Measurements from ENCODE around the gene ARHGAP33. TPM values are rescaled to one million over a fixed set of nuclear protein-coding genes. Genes with fewer than 3 reads are reported as not detected.

ARHGAP33 gene
- total and polyA plus RNA-seq, 10 of the 15 experiments (the other 5 are each of a cell fraction or from before 2014, with no cell fraction given): 0.05 to 22.9 (median 2.3) TPM; not detected in 1

DNA sequence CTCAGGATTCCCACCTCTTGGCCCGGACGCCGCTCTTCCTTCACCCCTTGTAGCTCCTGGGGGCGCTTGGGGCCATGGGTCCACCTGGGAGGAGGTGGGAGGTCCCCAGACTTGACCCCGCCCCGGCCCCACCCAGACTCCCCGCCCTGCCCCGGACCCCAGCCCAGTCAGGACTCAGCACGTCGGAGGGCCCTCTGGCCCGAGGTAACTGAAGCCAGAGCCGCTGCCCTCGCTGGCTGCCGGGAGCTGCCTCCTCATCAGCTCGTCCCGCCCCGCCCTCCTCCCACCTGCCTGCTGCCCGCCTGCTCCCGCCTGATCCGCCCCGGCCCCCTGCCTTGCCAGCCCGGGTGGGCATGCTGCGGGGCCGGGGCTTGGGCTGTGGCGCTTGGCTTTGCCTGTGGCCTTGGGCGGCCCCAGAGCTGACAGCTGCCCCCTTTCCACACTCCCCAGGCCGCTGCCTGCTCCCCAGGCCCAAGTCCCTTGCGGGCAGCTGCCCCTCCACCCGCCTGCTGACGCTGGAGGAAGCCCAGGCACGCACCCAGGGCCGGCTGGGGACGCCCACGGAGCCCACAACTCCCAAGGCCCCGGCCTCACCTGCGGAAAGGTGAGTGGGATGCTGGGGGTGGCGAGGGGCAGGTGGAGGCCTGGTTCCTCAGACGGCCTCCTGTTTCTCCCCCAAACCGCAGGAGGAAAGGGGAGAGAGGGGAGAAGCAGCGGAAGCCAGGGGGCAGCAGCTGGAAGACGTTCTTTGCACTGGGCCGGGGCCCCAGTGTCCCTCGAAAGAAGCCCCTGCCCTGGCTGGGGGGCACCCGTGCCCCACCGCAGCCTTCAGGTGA is 9.4 kb downstream of the ARHGAP33 start:
- TF ChIP-seq EGR1 (IDR thresholded peaks at IDR 0.05; ENCODE audit: borderline replicate concordance in 1 of 2, low read depth in 2 of 2, low read length in 2 of 2): no peak
- no peak for TF ChIP-seq CREM (IDR thresholded peaks at IDR 0.05; ENCODE audit: low read depth)
- TF ChIP-seq, protein P1, sequence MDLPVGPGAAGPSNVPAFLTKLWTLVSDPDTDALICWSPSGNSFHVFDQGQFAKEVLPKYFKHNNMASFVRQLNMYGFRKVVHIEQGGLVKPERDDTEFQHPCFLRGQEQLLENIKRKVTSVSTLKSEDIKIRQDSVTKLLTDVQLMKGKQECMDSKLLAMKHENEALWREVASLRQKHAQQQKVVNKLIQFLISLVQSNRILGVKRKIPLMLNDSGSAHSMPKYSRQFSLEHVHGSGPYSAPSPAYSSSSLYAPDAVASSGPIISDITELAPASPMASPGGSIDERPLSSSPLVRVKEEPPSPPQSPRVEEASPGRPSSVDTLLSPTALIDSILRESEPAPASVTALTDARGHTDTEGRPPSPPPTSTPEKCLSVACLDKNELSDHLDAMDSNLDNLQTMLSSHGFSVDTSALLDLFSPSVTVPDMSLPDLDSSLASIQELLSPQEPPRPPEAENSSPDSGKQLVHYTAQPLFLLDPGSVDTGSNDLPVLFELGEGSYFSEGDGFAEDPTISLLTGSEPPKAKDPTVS (IDR thresholded peaks at IDR 0.05; ENCODE audit: low read depth, low read length): no peak
- no peak for TF ChIP-seq ZNF384 (IDR thresholded peaks at IDR 0.05; ENCODE audit: borderline replicate concordance, low read depth, low read length)
- no peak overlapping the region for H3K27ac ChIP-seq (ENCODE audit: control insufficient read depth, insufficient read depth)
- H2AFZ ChIP-seq (ENCODE audit: control insufficient read depth, low read depth, low read length): no peak overlapping the region
- H4K20me1 ChIP-seq (ENCODE audit: control insufficient read depth, insufficient read depth): no peaks in the 10 kb centered on the region
- intact Hi-C loops (cut with micrococcal nuclease; ENCODE audit: unreplicated experiment): no loop called here
- CTCF ChIA-PET: interaction anchor here (0.6 kb wide), 1 partner anchor 90 kb away, joined by 3 read pairs; no protein-coding TSS in a partner anchor
- POLR2A ChIA-PET: no interaction called here
- no peaks in the 10 kb centered on the region for H3K9me3 ChIP-seq (replicated peaks; ENCODE audit: control insufficient read depth, insufficient read depth, low read length)
- no peak overlapping the region for H3K4me3 ChIP-seq
- SMC1A ChIA-PET (ENCODE audit: uncharacterized antibody, unreplicated experiment): no interaction called here
- no peak for FAIRE-seq
- no peak for ATAC-seq
- no peak overlapping the region for H3K4me2 ChIP-seq (ENCODE audit: control insufficient read depth, insufficient read depth)
- no peaks in the 10 kb centered on the region for H3K27me3 ChIP-seq (replicated peaks in 1 of 2; ENCODE audit: control insufficient read depth in 2 of 2, insufficient read depth in 2 of 2, low read length in 1 of 2)
- H3K4me1 ChIP-seq (ENCODE audit: control insufficient read depth, insufficient read depth, low read length): no peaks in the 10 kb centered on the region
- no TSS peak for BruUV-seq (replicated peaks)
- in situ Hi-C loops (cut with MboI): no loop called here
- WGBS (ENCODE audit: insufficient coverage, insufficient replicate concordance, low lambda C conversion rate, missing lambda C conversion rate): 64% methylated on average over 20 of the region's 45 CpGs
- RAD21 ChIA-PET (ENCODE audit: unreplicated experiment): interaction anchor here (0.6 kb wide), 1 partner anchor 100 kb away, joined by 3 read pairs; no protein-coding TSS in a partner anchor
- no peaks in the 10 kb centered on the region; a peak in 1 of 4 replicates for H3K36me3 ChIP-seq (ENCODE audit: control insufficient read depth in 2 of 2, insufficient read depth in 2 of 2, low read length in 1 of 2)
- DNase-seq (ENCODE audit: low read depth, low spot score): no peak
- H3K9ac ChIP-seq (ENCODE audit: control insufficient read depth, insufficient read depth, low read length): no peak overlapping the region
- H3K79me2 ChIP-seq (ENCODE audit: control insufficient read depth, insufficient read depth, low read length): no peaks in the 10 kb centered on the region

DNA sequence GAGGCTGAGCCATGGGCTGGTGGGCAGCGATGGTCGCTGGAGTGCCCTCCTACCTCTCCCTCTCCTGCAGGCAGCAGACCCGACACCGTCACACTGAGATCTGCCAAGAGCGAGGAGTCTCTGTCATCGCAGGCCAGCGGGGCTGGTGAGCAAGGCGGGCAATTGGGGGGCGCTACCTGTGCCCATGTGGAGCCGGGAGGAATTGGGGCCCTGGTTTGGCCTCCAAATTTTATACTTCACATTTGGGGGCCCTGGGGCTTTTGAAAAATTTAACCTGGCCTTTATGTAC is 9.9 kb downstream of the ARHGAP33 start:
- ChIA-PET SMC1A (ENCODE audit: uncharacterized antibody, unreplicated experiment) (no interaction called here), POLR2A (no interaction called here), CTCF (no interaction called here), RAD21 (ENCODE audit: unreplicated experiment) (no interaction called here)
- no peaks in the 10 kb centered on the region for H3K4me1 ChIP-seq (ENCODE audit: control insufficient read depth, insufficient read depth, low read length)
- H3K27ac ChIP-seq (ENCODE audit: control insufficient read depth, insufficient read depth): no peak overlapping the region
- H4K20me1 ChIP-seq (ENCODE audit: control insufficient read depth, insufficient read depth): no peaks in the 10 kb centered on the region
- FAIRE-seq: no peak
- H3K9ac ChIP-seq (ENCODE audit: control insufficient read depth, insufficient read depth, low read length): no peak overlapping the region
- no peak overlapping the region for H2AFZ ChIP-seq (ENCODE audit: control insufficient read depth, low read depth, low read length)
- in situ Hi-C loops (cut with MboI): no loop called here
- ATAC-seq: no peak
- H3K4me2 ChIP-seq (ENCODE audit: control insufficient read depth, insufficient read depth): no peak overlapping the region
- no peaks in the 10 kb centered on the region; a peak in 1 of 4 replicates for H3K36me3 ChIP-seq (ENCODE audit: control insufficient read depth in 2 of 2, insufficient read depth in 2 of 2, low read length in 1 of 2)
- intact Hi-C loops (cut with micrococcal nuclease; ENCODE audit: unreplicated experiment): no loop called here
- no peak for DNase-seq (ENCODE audit: low read depth, low spot score)
- H3K4me3 ChIP-seq: no peak overlapping the region
- BruUV-seq (replicated peaks): no TSS peak
- WGBS (ENCODE audit: insufficient coverage, insufficient replicate concordance, low lambda C conversion rate, missing lambda C conversion rate): 78% methylated on average over 10 of the region's 10 CpGs
- no peaks in the 10 kb centered on the region for H3K27me3 ChIP-seq (replicated peaks in 1 of 2; ENCODE audit: control insufficient read depth in 2 of 2, insufficient read depth in 2 of 2, low read length in 1 of 2)
- no peaks in the 10 kb centered on the region for H3K79me2 ChIP-seq (ENCODE audit: control insufficient read depth, insufficient read depth, low read length)
- no peaks in the 10 kb centered on the region for H3K9me3 ChIP-seq (replicated peaks; ENCODE audit: control insufficient read depth, insufficient read depth, low read length)
- no peak for TF ChIP-seq YY1 (IDR thresholded peaks at IDR 0.05; ENCODE audit: low read depth, low read length)
- TF ChIP-seq WRNIP1 (IDR thresholded peaks at IDR 0.05; ENCODE audit: borderline replicate concordance, low read depth, low read length): no peak
- TF ChIP-seq, protein P2, sequence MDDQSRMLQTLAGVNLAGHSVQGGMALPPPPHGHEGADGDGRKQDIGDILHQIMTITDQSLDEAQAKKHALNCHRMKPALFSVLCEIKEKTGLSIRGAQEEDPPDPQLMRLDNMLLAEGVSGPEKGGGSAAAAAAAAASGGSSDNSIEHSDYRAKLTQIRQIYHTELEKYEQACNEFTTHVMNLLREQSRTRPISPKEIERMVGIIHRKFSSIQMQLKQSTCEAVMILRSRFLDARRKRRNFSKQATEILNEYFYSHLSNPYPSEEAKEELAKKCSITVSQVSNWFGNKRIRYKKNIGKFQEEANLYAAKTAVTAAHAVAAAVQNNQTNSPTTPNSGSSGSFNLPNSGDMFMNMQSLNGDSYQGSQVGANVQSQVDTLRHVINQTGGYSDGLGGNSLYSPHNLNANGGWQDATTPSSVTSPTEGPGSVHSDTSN (IDR thresholded peaks at IDR 0.05; ENCODE audit: insufficient replicate concordance, low read depth, low read length): no peak
- no peak for TF ChIP-seq HDAC6 (IDR thresholded peaks at IDR 0.05; ENCODE audit: unreplicated experiment)
- TF ChIP-seq RELA (IDR thresholded peaks at IDR 0.05; ENCODE audit: borderline replicate concordance, partially characterized antibody): no peak
- TF ChIP-seq ZNF207 (IDR thresholded peaks at IDR 0.05; ENCODE audit: borderline replicate concordance): no peak
- no peak for TF ChIP-seq KDM1A (IDR thresholded peaks at IDR 0.05; ENCODE audit: borderline replicate concordance)
